ENCODE measurements around the gene JADE2. TPM values are rescaled to one million over a fixed set of nuclear protein-coding genes. Genes with fewer than 3 reads are reported as not detected.
A peak's percentile ranks its signal among the peaks of the same experiment; 100 is the strongest.
"Not testable (repeated sequence)": the region's sequence is repeated elsewhere in the genome, so short reads cannot be mapped to it uniquely, and the experiment has no call there.

JADE2 gene
- total RNA-seq, 2 donors from 2014 or later = 28.0 to 41.0 TPM

DNA sequence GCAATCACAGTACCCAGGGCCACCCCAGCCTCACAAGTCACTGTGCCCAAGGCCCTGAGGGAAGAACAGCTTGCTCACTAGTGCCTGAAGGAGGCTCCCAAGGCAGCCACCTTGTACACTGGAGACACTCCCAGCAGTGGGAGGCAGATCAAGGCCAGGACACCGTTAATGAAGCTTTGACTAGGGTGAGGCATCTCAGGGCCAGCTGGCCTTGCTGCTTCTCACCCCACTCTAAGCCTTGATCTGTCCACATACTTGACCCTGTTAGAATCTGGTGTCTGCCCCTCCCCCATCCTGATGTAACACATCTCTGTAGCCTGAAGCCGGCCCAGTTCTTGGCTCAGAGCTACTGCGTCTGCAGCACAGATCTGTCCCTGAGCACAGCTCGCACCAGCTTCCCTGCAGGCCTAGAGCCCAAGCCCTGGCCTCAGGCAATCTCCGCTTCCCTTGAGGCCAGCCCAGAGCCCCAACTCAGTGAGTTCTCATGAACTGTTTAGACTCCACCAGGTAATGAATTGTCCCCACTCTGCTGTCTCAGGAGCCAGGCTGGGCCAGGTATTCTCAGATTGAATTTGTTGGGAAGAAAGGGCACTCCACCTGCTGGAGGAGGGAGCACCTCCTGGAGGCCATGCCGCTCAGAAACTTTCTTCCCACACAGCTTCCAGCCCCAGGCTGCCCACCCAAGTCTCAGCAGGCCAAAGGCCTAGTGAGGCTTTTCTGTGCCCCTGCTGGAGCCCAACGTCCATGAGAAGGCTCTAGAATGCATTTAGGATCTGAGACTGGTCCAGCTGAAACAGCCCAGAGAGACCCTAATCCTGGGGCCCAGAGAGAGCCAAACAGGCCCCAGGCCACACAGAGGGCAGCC, 13.4 kb upstream of the JADE2 start:
- Histone ChIP-seq H3K27ac (peak overlapping the region; percentile 82 to 89 (median 84)), H3K27me3 (no peaks in the 10 kb centered on the region), H3K36me3 (replicated peaks in 1 of 2; ENCODE audit: insufficient read depth in 1 of 2, low read depth in 2 of 2) (no peaks in the 10 kb centered on the region), H3K4me3 (no peak overlapping the region), H3K9me3 (no peaks in the 10 kb centered on the region), H3K4me1 (peaks cover 58% of the 10 kb centered on the region)
- DNase-seq (peak; percentile 83 to 92 (median 90)), ATAC-seq (peak; percentile 73)
- WGBS, 2 donors = 24 to 25% methylated on average over 5 to 7 of the region's 7 CpGs
- TF ChIP-seq POLR2A (IDR thresholded peaks at IDR 0.05) = peak in 2 of 3 donors; percentile 45 to 47
- TF ChIP-seq, protein P1, sequence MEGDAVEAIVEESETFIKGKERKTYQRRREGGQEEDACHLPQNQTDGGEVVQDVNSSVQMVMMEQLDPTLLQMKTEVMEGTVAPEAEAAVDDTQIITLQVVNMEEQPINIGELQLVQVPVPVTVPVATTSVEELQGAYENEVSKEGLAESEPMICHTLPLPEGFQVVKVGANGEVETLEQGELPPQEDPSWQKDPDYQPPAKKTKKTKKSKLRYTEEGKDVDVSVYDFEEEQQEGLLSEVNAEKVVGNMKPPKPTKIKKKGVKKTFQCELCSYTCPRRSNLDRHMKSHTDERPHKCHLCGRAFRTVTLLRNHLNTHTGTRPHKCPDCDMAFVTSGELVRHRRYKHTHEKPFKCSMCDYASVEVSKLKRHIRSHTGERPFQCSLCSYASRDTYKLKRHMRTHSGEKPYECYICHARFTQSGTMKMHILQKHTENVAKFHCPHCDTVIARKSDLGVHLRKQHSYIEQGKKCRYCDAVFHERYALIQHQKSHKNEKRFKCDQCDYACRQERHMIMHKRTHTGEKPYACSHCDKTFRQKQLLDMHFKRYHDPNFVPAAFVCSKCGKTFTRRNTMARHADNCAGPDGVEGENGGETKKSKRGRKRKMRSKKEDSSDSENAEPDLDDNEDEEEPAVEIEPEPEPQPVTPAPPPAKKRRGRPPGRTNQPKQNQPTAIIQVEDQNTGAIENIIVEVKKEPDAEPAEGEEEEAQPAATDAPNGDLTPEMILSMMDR (IDR thresholded peaks at IDR 0.05) = peak; percentile 32 to 70 (median 61)
- intact Hi-C loops (cut with DNase I) = loop anchor here (10.0 kb wide), 1 partner anchor 97 kb away; the partner anchor contains the start of gene CDKN2AIPNL

DNA sequence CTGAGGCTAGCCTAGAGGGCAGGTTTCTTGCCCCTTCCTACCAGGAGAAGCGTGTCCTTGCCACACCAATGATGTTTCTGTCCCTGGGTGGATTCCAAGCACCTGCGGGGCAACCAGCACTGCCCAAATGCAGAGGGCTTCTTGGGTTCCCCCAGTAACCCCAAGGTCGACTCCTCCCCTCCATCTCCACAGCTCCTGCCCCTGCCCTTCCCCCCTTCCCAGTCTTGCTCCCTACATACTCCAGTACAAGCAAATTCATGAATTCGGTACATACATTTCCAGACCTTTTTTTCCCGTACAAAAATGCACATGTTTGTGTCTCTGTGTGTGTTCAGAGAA, 12.8 kb upstream of the JADE2 start:
- Histone ChIP-seq H3K36me3 (replicated peaks in 1 of 2; ENCODE audit: insufficient read depth in 1 of 2, low read depth in 2 of 2) (no peaks in the 10 kb centered on the region), H3K9me3 (no peaks in the 10 kb centered on the region), H3K27ac (peak overlapping the region; percentile 82 to 89 (median 84)), H3K27me3 (no peaks in the 10 kb centered on the region), H3K4me3 (no peak overlapping the region), H3K4me1 (peaks cover 52% of the 10 kb centered on the region)
- no peak for ATAC-seq
- intact Hi-C loops (cut with DNase I) = loop anchor here (10.0 kb wide), 1 partner anchor 98 kb away; the partner anchor contains the start of gene CDKN2AIPNL
- TF ChIP-seq, protein P1 (IDR thresholded peaks at IDR 0.05) = no peak
- TF ChIP-seq POLR2A (IDR thresholded peaks at IDR 0.05) = no peak
- WGBS, 2 donors = 32 to 36% methylated on average over 5 of the region's 5 CpGs
- peak in 1 of 4 donors; percentile 28 for DNase-seq

DNA sequence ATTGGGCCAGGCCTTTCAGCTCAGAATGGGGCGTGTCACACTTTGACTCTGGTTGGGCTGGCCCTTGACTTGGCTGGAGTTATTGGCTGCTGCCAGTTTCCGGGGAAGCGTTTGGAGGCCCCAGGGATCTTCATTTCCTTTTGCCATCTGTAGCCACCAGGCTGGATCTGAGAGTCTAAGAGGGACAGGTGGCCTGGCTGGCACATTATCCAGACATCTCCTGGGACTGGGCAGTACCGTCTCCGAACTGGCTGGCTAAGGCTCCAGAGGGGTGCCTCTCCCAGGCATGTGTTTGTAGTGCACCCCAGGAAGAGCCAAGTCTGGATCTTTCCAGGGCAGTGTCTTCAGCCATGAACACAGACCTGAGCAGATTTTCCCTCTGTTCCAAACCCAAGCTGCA, 9.7 kb upstream of the JADE2 start:
- no peak overlapping the region for H3K4me3 ChIP-seq
- H3K36me3 ChIP-seq (replicated peaks in 1 of 2; ENCODE audit: insufficient read depth in 1 of 2, low read depth in 2 of 2) = no peaks in the 10 kb centered on the region
- no peak for ATAC-seq
- intact Hi-C loops (cut with DNase I) = loop anchor here (10.0 kb wide), 1 partner anchor 101 kb away; the partner anchor contains the start of gene CDKN2AIPNL
- 62 to 88% methylated on average over 4 to 5 of the region's 5 CpGs for WGBS, 2 donors
- H3K9me3 ChIP-seq = no peaks in the 10 kb centered on the region
- no peaks in the 10 kb centered on the region for H3K27me3 ChIP-seq
- TF ChIP-seq POLR2A (IDR thresholded peaks at IDR 0.05) = no peak
- TF ChIP-seq, protein P1 (IDR thresholded peaks at IDR 0.05) = no peak
- no peak for DNase-seq
- H3K27ac ChIP-seq = no peak overlapping the region
- H3K4me1 ChIP-seq = peaks cover 25% of the 10 kb centered on the region

DNA sequence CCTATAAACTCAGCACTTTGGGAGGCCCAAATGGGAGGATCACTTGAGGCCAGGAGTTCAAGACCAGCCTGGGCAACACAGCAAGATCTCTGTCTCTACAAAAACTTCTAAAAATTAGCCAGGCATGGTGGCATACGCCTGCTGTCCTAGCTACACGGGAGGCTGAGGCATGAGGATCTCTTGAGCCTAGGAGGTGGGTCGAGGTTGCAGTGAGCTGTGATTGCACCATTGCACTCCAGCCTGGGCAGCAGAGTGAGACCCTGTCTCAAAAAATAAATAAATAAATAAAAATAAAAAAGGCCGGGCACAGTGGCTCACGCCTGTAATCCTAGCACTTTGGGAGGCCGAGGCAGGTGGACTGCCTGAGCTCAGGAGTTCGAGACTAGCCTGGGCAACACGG, 8.5 kb upstream of the JADE2 start:
- H3K27ac ChIP-seq; H3K36me3 ChIP-seq (replicated peaks in 1 of 2; ENCODE audit: insufficient read depth in 1 of 2, low read depth in 2 of 2); DNase-seq; H3K27me3 ChIP-seq; H3K9me3 ChIP-seq; ATAC-seq; H3K4me3 ChIP-seq: not testable (repeated sequence)
- 91 to 95% methylated on average over 8 of the region's 8 CpGs for WGBS, 2 donors
- intact Hi-C loops (cut with DNase I) = loop anchor here (10.0 kb wide), 1 partner anchor 102 kb away; the partner anchor contains the start of gene CDKN2AIPNL
- H3K4me1 ChIP-seq = peaks cover 20% of the 10 kb centered on the region

DNA sequence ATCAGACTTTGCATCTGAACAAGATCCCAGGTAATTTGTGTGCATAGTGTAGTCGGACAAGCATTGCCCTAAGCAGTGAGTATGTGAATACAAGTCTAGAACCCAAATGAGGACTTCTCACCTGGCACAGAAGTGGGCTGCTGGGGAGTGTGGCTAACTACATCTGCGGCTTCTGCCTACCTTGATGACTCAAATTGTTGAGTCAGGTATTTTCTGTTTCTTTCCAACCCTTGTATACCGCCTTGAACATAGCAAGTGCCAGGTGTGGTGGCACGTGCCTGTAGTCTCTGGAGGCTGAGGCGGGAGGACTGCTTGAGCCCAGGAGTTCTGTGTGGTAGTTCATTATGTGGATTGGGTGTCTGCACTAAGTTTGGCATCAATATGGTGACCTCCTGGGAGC, 7.9 kb upstream of the JADE2 start:
- no peak overlapping the region for H3K4me3 ChIP-seq
- ATAC-seq (no peak), DNase-seq (no peak)
- no peaks in the 10 kb centered on the region for H3K36me3 ChIP-seq (replicated peaks in 1 of 2; ENCODE audit: insufficient read depth in 1 of 2, low read depth in 2 of 2)
- H3K27ac ChIP-seq = no peak overlapping the region
- TF ChIP-seq, protein P1 (IDR thresholded peaks at IDR 0.05) = no peak
- TF ChIP-seq POLR2A (IDR thresholded peaks at IDR 0.05) = no peak
- H3K9me3 ChIP-seq = no peaks in the 10 kb centered on the region
- intact Hi-C loops (cut with DNase I) = loop anchor here (10.0 kb wide), 1 partner anchor 103 kb away; the partner anchor contains the start of gene CDKN2AIPNL
- no peaks in the 10 kb centered on the region for H3K27me3 ChIP-seq
- peaks cover 20% of the 10 kb centered on the region for H3K4me1 ChIP-seq
- 86 to 89% methylated on average over 5 of the region's 5 CpGs for WGBS, 2 donors
